RPMI7951 (cell line): ENCODE data around the gene PRKCA. TPM values are rescaled to one million over a fixed set of nuclear protein-coding genes. Genes with fewer than 3 reads are reported as not detected.

Experiments
- DNase-seq: peaks from one replicate; pipeline ENCODE4 v3.0.0-alpha.2; 2012; ENCODE audit warnings: low read depth
- total RNA-seq: library from RNA; depleted of rRNA; stranded (reverse); fragments of >200 nt; shearing (Covaris generic); gene quantifications from 2 replicates; pipeline ENCODE4 v1.2.3, GENCODE V29; 2014

Gene PRKCA
- total RNA-seq, 1 experiment from 2014 or later = 11.9 TPM

DNA sequence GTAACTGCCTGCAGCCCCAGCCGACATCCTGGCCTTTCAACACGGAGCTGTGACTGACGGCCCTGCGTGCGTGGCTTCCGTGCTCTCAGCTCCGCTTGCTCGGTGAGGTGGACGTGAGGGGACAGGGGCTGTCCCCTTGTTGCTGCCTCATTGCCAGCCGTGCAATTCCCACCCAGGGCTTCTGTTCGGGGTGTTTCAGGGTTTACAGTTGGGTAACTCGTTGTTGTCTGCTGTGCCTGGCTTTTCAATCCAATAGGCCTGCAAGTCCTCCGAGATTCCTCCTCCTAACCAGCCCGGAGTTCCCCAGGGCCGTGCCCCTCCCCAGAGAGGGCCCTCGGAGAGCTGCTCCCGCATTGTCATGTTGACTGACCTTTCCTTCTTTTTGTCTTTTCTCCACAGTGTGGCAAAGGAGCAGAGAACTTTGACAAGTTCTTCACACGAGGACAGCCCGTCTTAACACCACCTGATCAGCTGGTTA lies 501.1 kb downstream of the PRKCA start:
- no peak for DNase-seq

- no peak for DNase-seq
These were observed 503.2 kb downstream of the PRKCA start for GRCh38 chr17:66805567-66805966.

GRCh38 chr17:66807182-66807581 lies 504.8 kb downstream of the PRKCA start:
- no peak for DNase-seq

GRCh38 chr17:66809408-66809807 lies 507.0 kb downstream of the PRKCA start:
- no peak for DNase-seq

- DNase-seq = no peak
These were observed 508.7 kb downstream of the PRKCA start for GRCh38 chr17:66810951-66811682.

DNA sequence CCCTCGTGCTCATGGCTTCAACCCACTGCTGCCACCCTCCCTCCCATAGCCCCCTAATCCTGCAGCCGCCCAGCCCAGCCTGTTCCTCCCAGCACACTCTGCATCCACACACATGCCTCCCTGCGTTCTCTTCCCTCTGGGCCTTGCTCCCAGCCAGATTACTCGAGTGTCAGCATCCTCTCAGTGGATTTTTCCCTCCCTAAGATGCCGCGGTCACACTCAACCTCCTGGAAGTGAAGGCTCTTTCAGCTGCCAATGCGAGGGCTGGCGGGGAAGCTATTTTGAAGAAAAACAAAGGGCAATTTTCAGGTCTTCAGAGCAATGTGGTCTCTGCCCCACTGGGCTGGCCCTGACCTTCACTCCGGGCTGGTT lies 509.3 kb downstream of the PRKCA start:
- DNase-seq = no peak

GRCh38 chr17:66812571-66812970 lies 510.2 kb downstream of the PRKCA start:
- no peak for DNase-seq

DNA sequence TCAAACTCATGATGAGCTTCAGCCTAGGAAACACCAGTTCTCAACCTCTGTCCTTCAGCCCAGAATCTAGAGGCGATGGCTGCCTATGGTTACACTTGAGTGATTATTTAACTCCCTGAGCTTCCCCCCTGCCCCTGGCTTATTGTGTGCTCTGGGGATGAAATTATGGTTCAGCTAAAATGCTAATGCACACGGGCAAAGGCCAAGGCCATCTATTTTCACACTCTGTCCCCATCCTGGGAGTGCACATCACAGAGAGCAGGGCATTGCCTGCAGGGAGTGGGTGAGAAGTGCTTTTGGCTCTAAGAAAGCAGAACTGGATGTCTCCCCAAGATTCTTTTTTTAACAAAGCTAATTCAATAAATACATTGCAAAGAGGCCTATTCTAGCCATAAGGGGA lies 510.9 kb downstream of the PRKCA start:
- DNase-seq = no peak

DNA sequence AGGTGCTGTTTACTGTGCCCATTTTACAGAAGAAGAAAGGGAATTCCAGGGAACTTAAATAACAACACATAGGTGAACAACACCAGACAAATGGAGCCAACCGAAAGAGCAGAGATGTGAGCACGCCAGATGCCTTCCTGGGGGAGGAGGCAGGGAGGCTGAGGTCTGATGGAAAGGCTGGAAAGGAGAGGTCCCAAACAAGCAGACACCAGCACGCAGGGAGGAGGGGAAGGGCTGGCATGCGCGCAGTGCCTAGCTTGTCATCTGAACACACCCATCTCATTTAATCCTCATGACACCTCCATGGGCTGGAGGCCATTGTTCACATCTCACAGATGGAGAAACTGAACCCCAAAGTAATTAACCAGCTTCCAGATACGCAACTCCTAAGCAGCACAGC lies 511.6 kb downstream of the PRKCA start:
- no peak for DNase-seq

DNA sequence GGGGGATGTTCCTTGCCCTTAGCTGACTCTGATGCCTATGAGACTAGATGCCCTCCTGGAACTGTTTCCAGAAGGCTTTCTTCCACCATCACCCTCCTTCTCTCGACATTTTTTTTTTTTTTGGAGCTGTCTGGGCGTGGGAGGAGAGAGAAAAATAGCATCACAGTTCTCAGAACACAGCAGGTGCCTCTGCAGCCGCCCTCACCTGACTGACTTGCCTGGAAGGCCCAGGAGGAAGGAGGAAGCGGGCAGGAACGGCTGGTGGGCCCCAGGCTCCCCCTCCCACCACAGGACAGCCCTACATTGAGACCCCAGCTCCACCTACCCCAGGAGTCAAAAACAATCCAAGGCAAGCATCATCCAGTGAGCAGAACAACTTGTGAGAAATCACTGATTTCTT lies 512.2 kb downstream of the PRKCA start:
- DNase-seq = no peak

- no peak for DNase-seq
These were observed 515.3 kb downstream of the PRKCA start for GRCh38 chr17:66817750-66818149.

- no peak for DNase-seq
These were observed 517.1 kb downstream of the PRKCA start for GRCh38 chr17:66819466-66819865.

- no peak for DNase-seq
These were observed 519.6 kb downstream of the PRKCA start for GRCh38 chr17:66822009-66822408.

GRCh38 chr17:66826856-66827255 lies 524.4 kb downstream of the PRKCA start:
- DNase-seq = no peak

- peak; percentile 54 for DNase-seq
These were observed 527.0 kb downstream of the PRKCA start for GRCh38 chr17:66829386-66829864.

GRCh38 chr17:66829883-66830282 lies 527.5 kb downstream of the PRKCA start:
- DNase-seq = no peak

DNA sequence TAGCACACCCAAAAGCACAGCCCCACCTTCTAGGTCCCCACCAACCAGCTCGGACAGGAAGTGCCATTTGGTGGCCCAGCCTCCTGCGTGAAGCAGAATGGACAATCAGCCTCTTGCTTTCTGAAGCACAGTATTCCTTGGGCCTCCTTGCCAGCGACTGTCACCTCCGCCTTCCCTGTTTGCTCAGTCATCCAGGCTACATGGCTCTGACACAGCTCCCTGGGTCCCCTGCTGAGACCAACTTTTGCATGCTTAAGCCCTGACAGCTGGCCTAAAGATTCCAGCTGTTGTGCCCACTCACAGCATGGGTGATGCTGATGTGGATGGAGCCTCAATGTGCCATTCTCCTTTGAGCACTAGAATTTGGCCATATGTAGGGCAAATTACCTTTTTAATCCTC lies 528.0 kb downstream of the PRKCA start:
- no peak for DNase-seq

GRCh38 chr17:66831383-66832210 lies 529.2 kb downstream of the PRKCA start:
- no peak for DNase-seq

- DNase-seq = no peak
These were observed 530.8 kb downstream of the PRKCA start for GRCh38 chr17:66833201-66833600.

DNA sequence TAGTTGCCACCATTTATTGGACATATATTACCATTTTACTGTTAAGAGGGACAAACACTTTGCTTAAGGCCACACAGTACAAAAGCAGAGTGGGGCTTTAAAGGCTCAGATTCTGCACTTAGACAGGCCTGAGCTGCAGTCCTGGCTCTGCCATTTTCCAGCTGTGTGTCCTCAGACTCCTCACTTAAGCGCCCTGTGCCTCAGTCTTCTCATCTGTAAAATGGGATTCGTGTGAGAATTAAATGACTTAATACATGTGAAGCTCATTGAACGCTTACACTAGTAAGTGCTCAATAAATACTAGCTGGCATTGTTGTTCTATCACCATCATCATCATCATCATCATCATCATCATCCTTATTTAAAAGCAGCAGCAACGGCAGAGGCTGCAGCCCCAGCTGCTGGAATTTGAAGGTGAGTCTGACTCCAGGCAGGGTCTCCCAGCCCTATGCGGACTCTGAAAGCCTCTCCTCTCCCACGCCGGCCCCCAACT lies 532.1 kb downstream of the PRKCA start:
- no peak for DNase-seq

- DNase-seq = no peak
These were observed 532.6 kb downstream of the PRKCA start, which contains the start of gene CACNG5 for GRCh38 chr17:66834919-66835454. Gene CACNG5 (plus strand): TSS chr17:66835117. CDS start chr17:66877333, 42,216 bp downstream.

DNA sequence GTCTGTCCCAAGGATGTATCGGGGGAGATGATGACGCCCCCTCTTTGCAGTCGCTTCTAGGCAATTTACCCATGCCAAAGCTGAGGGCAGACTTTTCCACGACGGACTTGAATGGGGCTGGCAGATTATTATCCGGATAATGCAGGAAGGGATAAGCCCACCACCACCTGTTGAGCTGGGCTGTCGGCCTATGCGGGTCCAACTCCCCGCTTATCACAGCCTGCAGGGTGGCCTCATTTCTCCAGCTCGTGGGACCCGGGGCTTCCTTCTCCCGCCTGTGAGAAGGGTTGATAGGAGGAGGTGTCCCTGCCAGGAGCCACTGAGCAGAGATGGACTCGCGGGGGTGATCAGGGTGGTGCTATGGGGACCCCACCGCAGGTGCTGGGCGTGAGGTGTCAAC lies 533.1 kb downstream of the PRKCA start:
- no peak for DNase-seq
